H1 (cell line): ENCODE data around the gene TMEM255A. TPM values are rescaled to one million over a fixed set of nuclear protein-coding genes. Genes with fewer than 3 reads are reported as not detected.

ENCODE experiments used
- CTCF ChIA-PET: fragments of 300-600 bp; sonication (Branson Sonifier 250); formaldehyde crosslinking; loops from one replicate; lab custom pipeline; 2021; ENCODE audit not compliant: partially characterized antibody; lab: Charles Lee
- POLR2A ChIA-PET: fragments of 300-600 bp; sonication (Branson Sonifier 250); formaldehyde crosslinking; loops from one replicate; lab custom pipeline; 2021; ENCODE audit warnings: inconsistent platforms; ENCODE audit not compliant: partially characterized antibody; lab: Charles Lee
- DNase-seq, 2 experiments: peaks; one replicate each; pipeline versions ENCODE4 v3.0.0 to v3.0.0-alpha.2; 2010 to 2022; ENCODE audit warnings: low spot score in 2 of 2, low read depth in 1 of 2, mixed read lengths in 1 of 2
- FAIRE-seq: peaks from 2 replicates; lab custom pipeline; 2011; peaks lifted over from hg19 to GRCh38; lab: Jason Lieb, UNC
- H2AFZ ChIP-seq: 2 replicates; pipeline ENCODE4 v1.8.1; 2012; ENCODE audit warnings: low read length, inconsistent platforms
- H2AK5ac ChIP-seq: 2 replicates; pipeline ENCODE4 v1.6.1; 2013; ENCODE audit warnings: low read depth, low read length
- H2BK120ac ChIP-seq: replicated peaks from 2 replicates; pipeline ENCODE3; 2013; ENCODE audit warnings: low read depth, low read length, inconsistent platforms
- H2BK12ac ChIP-seq: 2 replicates; pipeline ENCODE4 v1.6.1; 2013; ENCODE audit warnings: low read depth, low read length
- H2BK15ac ChIP-seq: 2 replicates; pipeline ENCODE4 v1.6.1; 2013; ENCODE audit warnings: low read length
- H2BK20ac ChIP-seq: 2 replicates; pipeline ENCODE4 v1.6.1; 2013; ENCODE audit warnings: low read length
- H2BK5ac ChIP-seq: 2 replicates; pipeline ENCODE4 v1.6.1; 2013; ENCODE audit warnings: low read depth, low read length
- H3K14ac ChIP-seq: 2 replicates; pipeline ENCODE4 v1.6.1; 2013; ENCODE audit warnings: inconsistent platforms; ENCODE audit not compliant: insufficient read length
- H3K18ac ChIP-seq: 2 replicates; pipeline ENCODE4 v1.6.1; 2013; ENCODE audit warnings: low read length; ENCODE audit errors: extremely low read depth
- H3K23ac ChIP-seq: 2 replicates; pipeline ENCODE4 v1.6.1; 2013; ENCODE audit warnings: inconsistent platforms; ENCODE audit not compliant: insufficient read length
- H3K23me2 ChIP-seq: 2 replicates; pipeline ENCODE4 v1.6.1; 2013; ENCODE audit warnings: low read depth, low read length
- H3K27ac ChIP-seq: 2 replicates; pipeline ENCODE4 v1.6.1; 2011; ENCODE audit warnings: low read depth, low read length, inconsistent platforms
- H3K27me3 ChIP-seq, 4 experiments: replicated peaks in 1 of 4; 1 replicate in 1 of 4; 2 replicates in 3 of 4; pipeline versions ENCODE4 v1.6.1 to v1.8.1; 2011 to 2013; ENCODE audit warnings: low read length in 3 of 4, mild to moderate bottlenecking in 3 of 4, inconsistent platforms in 2 of 4, mixed read lengths in 2 of 4, moderate library complexity in 1 of 4; ENCODE audit not compliant: control insufficient read depth in 3 of 4, insufficient read depth in 3 of 4; ENCODE audit errors: extremely low read depth in 1 of 4
- H3K36me3 ChIP-seq, 4 experiments: 2 replicates each; pipeline versions ENCODE4 v1.6.1 to v1.8.1; 2011 to 2013; ENCODE audit warnings: mild to moderate bottlenecking in 4 of 4, low read length in 3 of 4, moderate library complexity in 2 of 4, control low read depth in 1 of 4, inconsistent platforms in 1 of 4; ENCODE audit not compliant: insufficient read depth in 4 of 4, control insufficient read depth in 2 of 4
- H3K4ac ChIP-seq: replicated peaks from 2 replicates; pipeline ENCODE3; 2013; ENCODE audit warnings: low read length, low read depth, mixed read lengths, inconsistent platforms; ENCODE audit not compliant: insufficient read length
- H3K4me1 ChIP-seq, 4 experiments: replicated peaks in 1 of 4; 1 replicate in 1 of 4; 2 replicates in 3 of 4; pipeline versions ENCODE4 v1.6.1 to v1.8.1; 2011 to 2013; ENCODE audit warnings: low read length in 3 of 4, inconsistent platforms in 2 of 4, mixed read lengths in 1 of 4; ENCODE audit not compliant: insufficient read depth in 4 of 4, control insufficient read depth in 3 of 4
- H3K4me2 ChIP-seq, 2 experiments: 2 replicates each; pipeline versions ENCODE4 v1.6.1 to v1.8.1; 2011 to 2013; ENCODE audit warnings: low read depth in 2 of 2, low read length in 2 of 2, control low read depth in 1 of 2, inconsistent platforms in 1 of 2, mild to moderate bottlenecking in 1 of 2; ENCODE audit not compliant: insufficient read depth in 1 of 2
- H3K4me3 ChIP-seq, 4 experiments: fragments of 200-600, 300-600 bp in 1 of 4; sonication (generic), shearing (Covaris generic), sonication (Bioruptor Twin) in 1 of 4; 2 replicates each; pipeline versions ENCODE4 v1.5.1 to v1.8.1; 2011 to 2016; ENCODE audit warnings: low read length in 4 of 4, low read depth in 3 of 4, control low read depth in 2 of 4, inconsistent platforms in 2 of 4, mild to moderate bottlenecking in 2 of 4, mixed read lengths in 1 of 4, moderate library complexity in 1 of 4; ENCODE audit not compliant: insufficient read depth in 2 of 4; ENCODE audit errors: extremely low read depth in 1 of 4
- H3K56ac ChIP-seq: replicated peaks from 2 replicates; pipeline ENCODE3; 2013; ENCODE audit warnings: low read depth, mild to moderate bottlenecking, mixed read lengths, low read length, inconsistent platforms; ENCODE audit not compliant: insufficient read length
- H3K79me1 ChIP-seq: 2 replicates; pipeline ENCODE4 v1.6.1; 2013; ENCODE audit warnings: low read depth, low read length, control low read depth
- H3K79me2 ChIP-seq, 2 experiments: 2 replicates each; pipeline versions ENCODE4 v1.6.1 to v1.8.1; 2012 to 2013; ENCODE audit warnings: low read length in 2 of 2, mild to moderate bottlenecking in 2 of 2, inconsistent platforms in 1 of 2; ENCODE audit not compliant: insufficient read depth in 2 of 2, control insufficient read depth in 1 of 2
- H3K9ac ChIP-seq, 4 experiments: replicated peaks in 1 of 4; 1 replicate in 1 of 4; 2 replicates in 3 of 4; pipeline versions ENCODE4 v1.6.1 to v1.8.1; 2011 to 2013; ENCODE audit warnings: low read depth in 3 of 4, low read length in 3 of 4, control low read depth in 2 of 4, mild to moderate bottlenecking in 2 of 4, moderate library complexity in 2 of 4, inconsistent platforms in 1 of 4; ENCODE audit errors: extremely low read depth in 1 of 4
- H3K9me3 ChIP-seq, 2 experiments: 2 replicates each; pipeline versions ENCODE4 v1.6.1 to v1.8.1; 2012 to 2013; ENCODE audit warnings: mild to moderate bottlenecking in 2 of 2, moderate library complexity in 2 of 2, control low read depth in 1 of 2, inconsistent platforms in 1 of 2, low read depth in 1 of 2, low read length in 1 of 2, mixed read lengths in 1 of 2; ENCODE audit not compliant: insufficient read depth in 2 of 2
- H4K20me1 ChIP-seq, 2 experiments: replicated peaks in 1 of 2; 2 replicates each; pipeline versions ENCODE3 to v1.8.1; 2011 to 2013; ENCODE audit warnings: inconsistent platforms in 2 of 2, low read length in 2 of 2, mild to moderate bottlenecking in 1 of 2; ENCODE audit not compliant: insufficient read depth in 2 of 2, control insufficient read depth in 1 of 2
- H4K5ac ChIP-seq: 2 replicates; pipeline ENCODE4 v1.6.1; 2013; ENCODE audit warnings: low read length, low read depth, mixed read lengths, inconsistent platforms; ENCODE audit not compliant: insufficient read length
- H4K8ac ChIP-seq: 2 replicates; pipeline ENCODE4 v1.8.0; 2013; ENCODE audit warnings: mild to moderate bottlenecking, moderate library complexity, low read length, inconsistent platforms; ENCODE audit not compliant: insufficient read depth; ENCODE audit errors: extremely low read depth
- H4K91ac ChIP-seq: replicated peaks from 2 replicates; pipeline ENCODE3; 2013; ENCODE audit warnings: low read length, mixed read lengths, inconsistent platforms; ENCODE audit not compliant: insufficient read length
- CREB1 ChIP-seq: IDR thresholded peaks from 2 replicates; pipeline ENCODE4 v1.6.1; 2012; ENCODE audit warnings: inconsistent platforms
- POLR2A ChIP-seq, 2 experiments: IDR thresholded peaks; 1 replicate in 1 of 2; 2 replicates in 1 of 2; pipeline ENCODE4 v1.6.1; 2011; ENCODE audit warnings: low read depth in 2 of 2, low read length in 2 of 2, mild to moderate bottlenecking in 2 of 2; ENCODE audit errors: control extremely low read depth in 1 of 2
- RFX5 ChIP-seq: IDR thresholded peaks from 2 replicates; pipeline ENCODE4 v1.6.1; 2011; ENCODE audit warnings: low read depth, low read length, improper control_type of control experiment, borderline replicate concordance
- RXRA ChIP-seq: IDR thresholded peaks from 2 replicates; pipeline ENCODE4 v1.6.1; 2011; ENCODE audit warnings: low read depth, mild to moderate bottlenecking, low read length, moderate library complexity; ENCODE audit not compliant: insufficient read depth
- SIRT6 ChIP-seq: IDR thresholded peaks from one replicate; pipeline ENCODE4 v1.7.1; 2012; ENCODE audit warnings: low read length, inconsistent platforms
- SIX5 ChIP-seq: IDR thresholded peaks from 2 replicates; pipeline ENCODE4 v1.6.1; 2011; ENCODE audit warnings: mild to moderate bottlenecking, low read depth, low read length
- SRF ChIP-seq: IDR thresholded peaks from 2 replicates; pipeline ENCODE4 v1.6.1; 2011; ENCODE audit warnings: mild to moderate bottlenecking, low read depth, low read length, moderate library complexity
- TEAD4 ChIP-seq: IDR thresholded peaks from 2 replicates; pipeline ENCODE4 v1.6.1; 2012; ENCODE audit warnings: low read depth, low read length, inconsistent platforms, mixed read lengths
- WGBS, 2 experiments: shearing (Covaris generic) in 1 of 2; methylation state at CpG; one replicate each; pipeline versions ENCODE4 v1.1.6 to v1.1.7; 2013 to 2015; ENCODE audit warnings: low lambda C conversion rate in 2 of 2, mixed read lengths in 2 of 2, inconsistent platforms in 1 of 2, low coverage in 1 of 2, missing lambda C conversion rate in 1 of 2; ENCODE audit not compliant: insufficient replicate concordance in 2 of 2, insufficient coverage in 1 of 2, insufficient read length in 1 of 2; ENCODE audit errors: extremely low coverage in 1 of 2, missing lambda C conversion rate in 1 of 2; 5-methylcytosine and 5-hydroxymethylcytosine counted together
- polyA plus RNA-seq, 7 experiments: library from polyadenylated mRNA; depleted of rRNA in 3 of 7; stranded (reverse) in 5 of 7; unstranded in 2 of 7; fragments of >200 nt in 5 of 7; fragments of 200-250 nt in 2 of 7; gene quantifications; 1 replicate in 5 of 7; 2 replicates in 1 of 7; 4 replicates in 1 of 7; pipeline versions ENCODE4 v1.2.1 to v1.2.3, GENCODE V29; 2011 to 2013; ENCODE audit warnings: missing spikeins in 2 of 7, mixed read lengths in 2 of 7
- total RNA-seq: library from RNA; stranded (reverse); fragmentation: NEBNext Ultra II Directional; extraction: Animal tissue kit (Norgen Biotek cat#: 25700); gene quantifications from 2 replicates; pipeline ENCODE4 v1.2.1, GENCODE V29; 2021
- TF ChIP-seq, protein P1 (sequence below): IDR thresholded peaks from 2 replicates; pipeline ENCODE4 v1.6.1; 2011; ENCODE audit warnings: low read depth, mild to moderate bottlenecking, low read length; ENCODE audit not compliant: insufficient read depth

TMEM255A gene
- total and polyA plus RNA-seq, 2 of the 8 experiments (the other 6 are each of a cell fraction or from before 2014, with no cell fraction given) = 0.73 to 2.3 TPM

DNA sequence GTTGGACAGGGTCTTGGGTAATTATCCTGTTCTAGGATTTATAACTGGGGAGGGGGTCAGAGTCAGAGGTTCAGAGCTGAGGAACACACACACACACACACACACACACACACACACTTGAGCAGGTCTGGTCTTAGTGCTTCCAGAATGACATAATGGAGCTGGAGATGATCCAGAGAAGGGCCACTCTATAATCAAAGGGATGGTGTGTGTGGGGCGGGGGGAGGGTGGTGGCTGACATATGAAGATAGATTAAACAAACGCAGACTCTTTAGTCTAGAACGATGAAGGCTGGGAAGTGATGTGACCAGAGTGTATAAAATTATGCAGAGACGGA is 434 bp upstream of the TMEM255A start:
- Histone ChIP-seq H4K20me1 (no peaks in the 10 kb centered on the region), H3K4me1 (peaks cover 0 to 5% (median 3%) of the 10 kb centered on the region in 4 experiments; a peak in 3 of 7 replicates), H4K8ac (no peak overlapping the region), H3K9me3 (no peaks in the 10 kb centered on the region), H2AK5ac (no peak overlapping the region), H3K56ac (no peak overlapping the region), H3K9ac (no peak overlapping the region), H3K79me2 (no peaks in the 10 kb centered on the region), H3K79me1 (no peaks in the 10 kb centered on the region), H3K27me3 (peaks cover 4 to 52% (median 40%) of the 10 kb centered on the region in 4 experiments), H3K4ac (no peak overlapping the region), H3K27ac (no peak overlapping the region), H3K18ac (no peak overlapping the region), H2AFZ (no peak overlapping the region), H2BK12ac (no peak overlapping the region), H3K14ac (no peak overlapping the region), H3K4me2 (peak overlapping the region; percentile 84 to 94), H3K36me3 (no peaks in the 10 kb centered on the region), H4K91ac (no peak overlapping the region), H2BK5ac (no peak overlapping the region), H3K23me2 (peaks cover 12% of the 10 kb centered on the region; the same call in 1 of the 2 replicates), H2BK20ac (no peak overlapping the region), H3K4me3 (peak overlapping the region in 2 of 4 experiments; percentile 53 to 71; a peak in 3 of 8 replicates), H2BK15ac (no peak overlapping the region), H3K23ac (no peak overlapping the region), H2BK120ac (no peak overlapping the region), H4K5ac (no peak overlapping the region)
- ChIA-PET CTCF (interaction anchor here (0.6 to 2.0 kb wide), 6 partner anchors 13 to 174 kb away, joined by 3 to 8 read pairs (median 4); partner anchors contain the start of gene ATP1B4), POLR2A (interaction anchor here (0.5 kb wide), 1 partner anchor 19 kb away, joined by 3 read pairs; no protein-coding TSS in a partner anchor)
- FAIRE-seq (no peak), DNase-seq (no peak)
- 48% methylated on average over 4 of the region's 4 CpGs; no CpG with 5 or more reads in 1 of the 2 experiments for WGBS, 2 experiments
- TF ChIP-seq CREB1 (no peak), SRF (no peak), SIRT6 (no peak), SIX5 (no peak), POLR2A (IDR thresholded peaks at IDR 0.05; ENCODE audit: control extremely low read depth in 1 of 2, low read depth in 2 of 2, low read length in 2 of 2) (no peak), TEAD4 (no peak), RFX5 (no peak), RXRA (no peak)
- TF ChIP-seq, protein P1, sequence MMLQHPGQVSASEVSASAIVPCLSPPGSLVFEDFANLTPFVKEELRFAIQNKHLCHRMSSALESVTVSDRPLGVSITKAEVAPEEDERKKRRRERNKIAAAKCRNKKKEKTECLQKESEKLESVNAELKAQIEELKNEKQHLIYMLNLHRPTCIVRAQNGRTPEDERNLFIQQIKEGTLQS = no peak
